SK-N-SH (cell line): ENCODE results near the gene POM121L12. TPM values are rescaled to one million over a fixed set of nuclear protein-coding genes. Genes with fewer than 3 reads are reported as not detected.

Experiments used
- CTCF ChIA-PET: fragments of 300-600, 350-600 bp; formaldehyde crosslinking; extraction: SDS; loops from one replicate; lab custom pipeline; 2021; lab: Yijun Ruan, JAX
- POLR2A ChIA-PET: fragments of 350-600 bp; sonication (Branson Sonifier 250); formaldehyde crosslinking; extraction: SDS; loops from one replicate; lab custom pipeline; 2020; ENCODE audit warnings: antibody characterized with exemption, inconsistent platforms; lab: Yijun Ruan, JAX
- DNase-seq: peaks from one replicate; pipeline ENCODE4 v3.0.0; 2012
- H2AFZ ChIP-seq: fragments of 200-600 bp; sonication (generic); 2 replicates; pipeline ENCODE4 v1.8.1; 2016; ENCODE audit warnings: antibody characterized with exemption, mild to moderate bottlenecking, low read depth
- H3F3A ChIP-seq: fragments of 200-600 bp; sonication (generic); replicated peaks from 2 replicates; pipeline ENCODE3; 2016; ENCODE audit warnings: antibody characterized with exemption, mild to moderate bottlenecking; ENCODE audit not compliant: insufficient read depth
- H3K27ac ChIP-seq, 2 experiments: fragments of 200-500 bp in 1 of 2; fragments of 200-600 bp in 1 of 2; sonication (Bioruptor generic) in 1 of 2; sonication (generic), shearing (Covaris generic) in 1 of 2; 2 replicates each; pipeline versions ENCODE4 v1.5.1 to v1.6.1; 2014 to 2016; ENCODE audit warnings: low read depth in 2 of 2, inconsistent platforms in 1 of 2, low read length in 1 of 2, mild to moderate bottlenecking in 1 of 2, mixed read lengths in 1 of 2
- H3K27me3 ChIP-seq: fragments of 200-600 bp; sonication (generic), shearing (Covaris generic); 2 replicates; pipeline ENCODE4 v1.6.1; 2016; ENCODE audit warnings: mixed run types; ENCODE audit not compliant: insufficient read depth
- H3K36me3 ChIP-seq, 2 experiments: fragments of 200-500 bp in 1 of 2; fragments of 200-600 bp in 1 of 2; sonication (Bioruptor generic) in 1 of 2; sonication (generic) in 1 of 2; replicated peaks in 1 of 2; 2 replicates each; pipeline versions ENCODE3 to v1.5.1; 2014 to 2016; ENCODE audit warnings: low read length in 1 of 2, mild to moderate bottlenecking in 1 of 2; ENCODE audit not compliant: insufficient read depth in 2 of 2, control insufficient read depth in 1 of 2
- H3K4me1 ChIP-seq, 2 experiments: fragments of 200-500 bp in 1 of 2; fragments of 200-600 bp in 1 of 2; sonication (Bioruptor generic) in 1 of 2; sonication (generic), shearing (Covaris generic) in 1 of 2; 2 replicates each; pipeline versions ENCODE4 v1.5.1 to v1.6.1; 2014 to 2016; ENCODE audit warnings: low read depth in 1 of 2, low read length in 1 of 2, mixed run types in 1 of 2; ENCODE audit not compliant: insufficient read depth in 2 of 2, control insufficient read depth in 1 of 2
- H3K4me2 ChIP-seq: fragments of 200-600 bp; sonication (generic), shearing (Covaris generic); 2 replicates; pipeline ENCODE4 v1.6.1; 2017; ENCODE audit warnings: mixed run types
- H3K4me3 ChIP-seq, 2 experiments: fragments of 200-500 bp in 1 of 2; fragments of 200-600 bp in 1 of 2; sonication (Bioruptor generic) in 1 of 2; sonication (generic), shearing (Covaris generic) in 1 of 2; 2 replicates each; pipeline versions ENCODE4 v1.5.1 to v1.8.1; 2014 to 2016; ENCODE audit warnings: low read depth in 2 of 2, inconsistent platforms in 1 of 2, low read length in 1 of 2, mild to moderate bottlenecking in 1 of 2, mixed read lengths in 1 of 2, moderate library complexity in 1 of 2
- H3K79me2 ChIP-seq: fragments of 200-600 bp; sonication (generic); 2 replicates; pipeline ENCODE4 v1.8.1; 2017; ENCODE audit warnings: mild to moderate bottlenecking; ENCODE audit not compliant: insufficient read depth
- H3K9ac ChIP-seq: fragments of 200-600 bp; sonication (generic); 2 replicates; pipeline ENCODE4 v1.6.1; 2017; ENCODE audit warnings: mixed run types
- H3K9me2 ChIP-seq: fragments of 200-600 bp; sonication (generic); 2 replicates; pipeline ENCODE4 v1.6.1; 2017; ENCODE audit warnings: mixed run types
- H3K9me3 ChIP-seq: fragments of 200-600 bp; sonication (generic); 2 replicates; pipeline ENCODE4 v1.6.1; 2017; ENCODE audit warnings: mixed run types, mild to moderate bottlenecking, moderate library complexity
- H4K20me1 ChIP-seq: fragments of 200-600 bp; sonication (generic); 2 replicates; pipeline ENCODE4 v1.6.1; 2017; ENCODE audit warnings: mild to moderate bottlenecking, mixed run types; ENCODE audit not compliant: insufficient read depth
- CHD2 ChIP-seq: fragments of 150-350 bp; IDR thresholded peaks from 2 replicates; pipeline ENCODE4 v1.6.1; 2018; ENCODE audit warnings: low read length; ENCODE audit not compliant: partially characterized antibody
- FOXJ3 ChIP-seq: sonication (generic); formaldehyde crosslinking; IDR thresholded peaks from 2 replicates; pipeline ENCODE4 v1.5.1; 2020; ENCODE audit warnings: mild to moderate bottlenecking, missing genetic modification reagents
- FOXM1 ChIP-seq: IDR thresholded peaks from 2 replicates; pipeline ENCODE4 v1.4.0; 2012; ENCODE audit warnings: low read depth, mild to moderate bottlenecking
- IRF3 ChIP-seq: fragments of 150-350 bp; IDR thresholded peaks from 2 replicates; pipeline ENCODE4 v1.6.1; 2016; ENCODE audit warnings: mild to moderate bottlenecking, low read depth, low read length
- MAX ChIP-seq: IDR thresholded peaks from 2 replicates; pipeline ENCODE4 v1.4.0; 2012; ENCODE audit warnings: low read depth
- MEF2A ChIP-seq: IDR thresholded peaks from 2 replicates; pipeline ENCODE4 v1.4.0; 2012; ENCODE audit warnings: low read depth, borderline replicate concordance
- MXI1 ChIP-seq: IDR thresholded peaks from 2 replicates; pipeline ENCODE4 v1.6.1; 2012; ENCODE audit warnings: mild to moderate bottlenecking, low read depth, low read length, improper control_type of control experiment
- NFIC ChIP-seq: IDR thresholded peaks from 2 replicates; pipeline ENCODE4 v1.4.0; 2012; ENCODE audit warnings: borderline replicate concordance
- NRF1 ChIP-seq: IDR thresholded peaks from 2 replicates; pipeline ENCODE4 v1.6.1; 2012; ENCODE audit warnings: low read depth, mild to moderate bottlenecking, low read length
- POLR2AphosphoS5 ChIP-seq: IDR thresholded peaks from 2 replicates; pipeline ENCODE4 v1.6.1; 2012; ENCODE audit warnings: low read depth, low read length
- RAD21 ChIP-seq: IDR thresholded peaks from 2 replicates; pipeline ENCODE4 v1.6.1; 2012; ENCODE audit warnings: mild to moderate bottlenecking, low read length
- RFX5 ChIP-seq: IDR thresholded peaks from 2 replicates; pipeline ENCODE4 v1.6.1; 2012; ENCODE audit warnings: mild to moderate bottlenecking, improper control_type of control experiment, low read length
- SIN3A ChIP-seq: IDR thresholded peaks from 2 replicates; pipeline ENCODE4 v1.6.1; 2012; ENCODE audit warnings: low read depth, mild to moderate bottlenecking, low read length, moderate library complexity, borderline replicate concordance
- SMC3 ChIP-seq: IDR thresholded peaks from 2 replicates; pipeline ENCODE4 v1.6.1; 2012; ENCODE audit warnings: low read depth, low read length, improper control_type of control experiment
- TAF1 ChIP-seq: IDR thresholded peaks from 2 replicates; pipeline ENCODE4 v1.6.1; 2012; ENCODE audit warnings: low read depth, mild to moderate bottlenecking, low read length, moderate library complexity, borderline replicate concordance
- TCF12 ChIP-seq: IDR thresholded peaks from 2 replicates; pipeline ENCODE4 v1.4.0; 2012
- TEAD4 ChIP-seq: IDR thresholded peaks from 2 replicates; pipeline ENCODE4 v1.4.0; 2012; ENCODE audit warnings: mild to moderate bottlenecking, borderline replicate concordance; ENCODE audit not compliant: insufficient read depth
- USF2 ChIP-seq: fragments of 150-350 bp; IDR thresholded peaks from 2 replicates; pipeline ENCODE4 v1.6.1; 2017; ENCODE audit warnings: antibody characterized with exemption, low read length, low read depth, borderline replicate concordance
- YY1 ChIP-seq: IDR thresholded peaks from 2 replicates; pipeline ENCODE4 v1.4.0; 2012; ENCODE audit warnings: low read depth, mild to moderate bottlenecking
- ZBTB33 ChIP-seq: IDR thresholded peaks from 2 replicates; pipeline ENCODE4 v1.4.0; 2012; ENCODE audit warnings: low read depth, borderline replicate concordance
- WGBS: methylation state at CpG from one replicate; pipeline ENCODE4 v1.1.6; 2017; ENCODE audit warnings: low lambda C conversion rate; 5-methylcytosine and 5-hydroxymethylcytosine counted together
- polyA plus RNA-seq, 3 experiments: library from polyadenylated mRNA; depleted of rRNA; stranded (reverse); fragments of >200 nt; gene quantifications; 2 replicates each; pipeline ENCODE4 v1.2.3, GENCODE V29; 2012

POM121L12 gene
- polyA plus RNA-seq, 1 of the 3 experiments (the other 2 are of a cell fraction): not detected

GRCh38 chr7:53015463-53015862, 20.0 kb upstream of the POM121L12 start:
- Histone ChIP-seq H3K79me2 (no peaks in the 10 kb centered on the region), H3K27ac (no peak overlapping the region), H3K9me2 (no peaks in the 10 kb centered on the region), H3K9me3 (peaks cover 4% of the 10 kb centered on the region; the same call in 1 of the 2 replicates), H3K36me3 (no peaks in the 10 kb centered on the region), H4K20me1 (no peaks in the 10 kb centered on the region), H3K4me1 (no peaks in the 10 kb centered on the region), H3F3A (no peaks in the 10 kb centered on the region), H2AFZ (no peak overlapping the region), H3K4me2 (no peak overlapping the region), H3K4me3 (no peak overlapping the region), H3K9ac (no peak overlapping the region), H3K27me3 (no peaks in the 10 kb centered on the region)
- CTCF ChIA-PET: no interaction called here
- POLR2A ChIA-PET: no interaction called here
- no peak for DNase-seq
- TF ChIP-seq TCF12 (no peak), USF2 (no peak)
- 52% methylated on average over 1 of the region's 1 CpG for WGBS

GRCh38 chr7:53022893-53023292, 12.5 kb upstream of the POM121L12 start:
- no peak overlapping the region for H3K4me3 ChIP-seq
- no peak overlapping the region for H3K9ac ChIP-seq
- WGBS: 18% methylated on average over 5 of the region's 5 CpGs
- POLR2A ChIA-PET: no interaction called here
- no peaks in the 10 kb centered on the region for H3K36me3 ChIP-seq
- H3F3A ChIP-seq: no peaks in the 10 kb centered on the region
- no peaks in the 10 kb centered on the region for H3K27me3 ChIP-seq
- no peaks in the 10 kb centered on the region for H3K4me1 ChIP-seq
- H3K79me2 ChIP-seq: no peaks in the 10 kb centered on the region
- H4K20me1 ChIP-seq: no peaks in the 10 kb centered on the region
- CTCF ChIA-PET: interaction anchor here (0.8 kb wide), 1 partner anchor 178 kb away, joined by 3 read pairs; no protein-coding TSS in a partner anchor
- H2AFZ ChIP-seq: no peak overlapping the region
- no peak overlapping the region for H3K27ac ChIP-seq
- TF ChIP-seq CHD2: no peak
- TF ChIP-seq POLR2AphosphoS5: no peak
- TF ChIP-seq SIN3A: no peak
- H3K9me3 ChIP-seq: peaks cover 4% of the 10 kb centered on the region; the same call in 1 of the 2 replicates
- DNase-seq: no peak
- H3K9me2 ChIP-seq: no peaks in the 10 kb centered on the region
- no peak overlapping the region for H3K4me2 ChIP-seq

- Histone ChIP-seq H3K27me3 (no peaks in the 10 kb centered on the region), H4K20me1 (no peaks in the 10 kb centered on the region), H3K27ac (no peak overlapping the region), H2AFZ (no peak overlapping the region), H3K9me3 (no peaks in the 10 kb centered on the region), H3F3A (no peaks in the 10 kb centered on the region), H3K9me2 (no peaks in the 10 kb centered on the region), H3K9ac (no peak overlapping the region), H3K36me3 (no peaks in the 10 kb centered on the region), H3K79me2 (no peaks in the 10 kb centered on the region), H3K4me3 (no peak overlapping the region), H3K4me2 (no peak overlapping the region), H3K4me1 (no peaks in the 10 kb centered on the region)
- ChIA-PET POLR2A (no interaction called here), CTCF (interaction anchor here (1.0 kb wide), 1 partner anchor 44 kb away, joined by 3 read pairs; no protein-coding TSS in a partner anchor)
- whole genome bisulfite sequencing: 19% methylated on average over 2 of the region's 2 CpGs
- DNase-seq: no peak
- no peak for TF ChIP-seq NFIC
- TF ChIP-seq IRF3: no peak
- TF ChIP-seq YY1: no peak
- no peak for TF ChIP-seq CHD2
- no peak for TF ChIP-seq TAF1
- TF ChIP-seq MEF2A: no peak
- TF ChIP-seq SMC3: no peak
- TF ChIP-seq POLR2AphosphoS5: no peak
- TF ChIP-seq NRF1: no peak
- TF ChIP-seq ZBTB33: no peak
- TF ChIP-seq RAD21: no peak
- TF ChIP-seq MXI1: no peak
- TF ChIP-seq FOXJ3 (CRISPR knock-in tag): no peak
- TF ChIP-seq MAX: no peak
- no peak for TF ChIP-seq TEAD4
- no peak for TF ChIP-seq SIN3A
- TF ChIP-seq FOXM1: no peak
- no peak for TF ChIP-seq RFX5
Observed at GRCh38 chr7:53048638-53049037, 13.2 kb downstream of the POM121L12 start.
